ENCODE measurements around the gene VGLL4.

DNA sequence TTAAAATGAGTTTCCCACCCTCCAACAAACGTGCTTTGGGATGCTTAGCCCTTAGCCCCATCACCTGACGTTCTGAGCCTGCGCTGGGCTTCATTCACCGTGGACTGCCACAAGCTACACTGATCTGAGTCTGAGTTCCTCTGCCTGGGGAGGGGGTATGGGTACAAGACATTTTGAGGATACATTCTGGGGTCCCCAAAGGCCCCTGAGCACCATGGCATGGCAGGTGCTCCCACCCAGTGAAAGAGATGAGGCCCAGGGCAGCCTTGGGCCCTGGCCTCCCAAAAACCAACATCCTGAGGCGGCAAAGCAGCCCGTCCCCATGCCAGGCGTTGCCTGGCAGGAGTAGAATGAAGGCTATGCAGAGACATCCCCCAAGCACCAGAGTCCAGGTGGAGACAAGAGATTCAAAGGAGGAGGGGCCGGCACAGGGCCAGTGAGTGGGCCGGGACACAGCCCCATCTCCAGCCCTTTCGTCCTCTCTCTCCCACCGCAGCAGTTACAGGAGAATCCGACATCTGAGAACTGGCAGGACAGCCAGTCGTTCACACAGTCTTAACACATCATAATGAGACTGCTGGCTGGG is 74.5 kb downstream of the VGLL4 start:
- TF ChIP-seq, protein P1, sequence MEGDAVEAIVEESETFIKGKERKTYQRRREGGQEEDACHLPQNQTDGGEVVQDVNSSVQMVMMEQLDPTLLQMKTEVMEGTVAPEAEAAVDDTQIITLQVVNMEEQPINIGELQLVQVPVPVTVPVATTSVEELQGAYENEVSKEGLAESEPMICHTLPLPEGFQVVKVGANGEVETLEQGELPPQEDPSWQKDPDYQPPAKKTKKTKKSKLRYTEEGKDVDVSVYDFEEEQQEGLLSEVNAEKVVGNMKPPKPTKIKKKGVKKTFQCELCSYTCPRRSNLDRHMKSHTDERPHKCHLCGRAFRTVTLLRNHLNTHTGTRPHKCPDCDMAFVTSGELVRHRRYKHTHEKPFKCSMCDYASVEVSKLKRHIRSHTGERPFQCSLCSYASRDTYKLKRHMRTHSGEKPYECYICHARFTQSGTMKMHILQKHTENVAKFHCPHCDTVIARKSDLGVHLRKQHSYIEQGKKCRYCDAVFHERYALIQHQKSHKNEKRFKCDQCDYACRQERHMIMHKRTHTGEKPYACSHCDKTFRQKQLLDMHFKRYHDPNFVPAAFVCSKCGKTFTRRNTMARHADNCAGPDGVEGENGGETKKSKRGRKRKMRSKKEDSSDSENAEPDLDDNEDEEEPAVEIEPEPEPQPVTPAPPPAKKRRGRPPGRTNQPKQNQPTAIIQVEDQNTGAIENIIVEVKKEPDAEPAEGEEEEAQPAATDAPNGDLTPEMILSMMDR (IDR thresholded peaks at IDR 0.05) = no peak
- no peak for TF ChIP-seq POLR2A (IDR thresholded peaks at IDR 0.05)
